Spleen (tissue), 7 donors: ENCODE data around the gene MRPL49.

Source experiments
- CTCF ChIP-seq, 11 experiments: fragments of 200-600 bp in 7 of 11; fragments of 450-650 bp in 4 of 11; sonication (generic) in 4 of 11; IDR thresholded peaks in 8 of 11; conservative IDR thresholded peaks in 3 of 11; 1 replicate in 7 of 11; 2 replicates in 4 of 11; pipeline versions ENCODE4 v1.4.0 to v1.8.0; 2016 to 2021; ENCODE audit warnings: antibody characterized with exemption in 11 of 11, inconsistent platforms in 4 of 11, mild to moderate bottlenecking in 1 of 11
- POLR2A ChIP-seq, 3 donors: fragments of 450-650 bp; IDR thresholded peaks; one replicate each; pipeline ENCODE4 v1.5.1; 2017; ENCODE audit warnings: antibody characterized with exemption in 3 of 3, mild to moderate bottlenecking in 1 of 3
- POLR2AphosphoS5 ChIP-seq, 3 donors: sonication (generic); formaldehyde crosslinking; IDR thresholded peaks; one replicate each; pipeline ENCODE4 v1.5.1; 2017; ENCODE audit warnings: antibody characterized with exemption in 3 of 3
- donor health status: DM: no; HTN: no; CAD: no; lungs with moderate emphysema.
- donor health status: DM: no; HTN: no; CAD: no.
- donor health status: DM: no; HTN: no; CAD: no.

DNA sequence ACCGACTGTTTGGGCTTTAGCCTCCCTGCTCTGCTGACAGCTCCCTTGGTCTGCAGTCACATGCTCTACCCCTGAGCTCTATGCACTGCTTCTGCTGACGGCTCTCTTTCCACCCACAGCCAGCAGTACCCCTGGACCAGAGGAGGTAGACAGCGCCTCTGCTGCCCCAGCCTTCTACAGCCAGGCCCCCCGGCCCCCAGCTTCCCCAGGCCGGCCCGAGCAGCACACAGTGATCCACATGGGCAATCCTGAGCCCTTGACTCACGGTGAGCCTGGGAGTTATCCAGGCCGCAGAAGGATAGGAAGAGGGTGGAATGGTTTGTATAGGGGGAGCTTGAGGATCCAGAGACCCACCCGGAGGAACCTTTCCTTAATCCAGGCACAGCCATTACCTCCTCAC lies 35.3 kb upstream of the MRPL49 start:
- no peak for TF ChIP-seq POLR2A (IDR thresholded peaks at IDR 0.05)
- no peak for TF ChIP-seq CTCF (IDR thresholded peaks at IDR 0.05 in 8 of 11, conservative IDR thresholded peaks at IDR 0.05 in 3 of 11)
- no peak for TF ChIP-seq POLR2AphosphoS5 (IDR thresholded peaks at IDR 0.05)
